ENCODE results near the gene SPATA9. TPM values are rescaled to one million over a fixed set of nuclear protein-coding genes. Genes with fewer than 3 reads are reported as not detected.

Gene SPATA9
- total RNA-seq, 2 donors from 2014 or later, result not detected

DNA sequence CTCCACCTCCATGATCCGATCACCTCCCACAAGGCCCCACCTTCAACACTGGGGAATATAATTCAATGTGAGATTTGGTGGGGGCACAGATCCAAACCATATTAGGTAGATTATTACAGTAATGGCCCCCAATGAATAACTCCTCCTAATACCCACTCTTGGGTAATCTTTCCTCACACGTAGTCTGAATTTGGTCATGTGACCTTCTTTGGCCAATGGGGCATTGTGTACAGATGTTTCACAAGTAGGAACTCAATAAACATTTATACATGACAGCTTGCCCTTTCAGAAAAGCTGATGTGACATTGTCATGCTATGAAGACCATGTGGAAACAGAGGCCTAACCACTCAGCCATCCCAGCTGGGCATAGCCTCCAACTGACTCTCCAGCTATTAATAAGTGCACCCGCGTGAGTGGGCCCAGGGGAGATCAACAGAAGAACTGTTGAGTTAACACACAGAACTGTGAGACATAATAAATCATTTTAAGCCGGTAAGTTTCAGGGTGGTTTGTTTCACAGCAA, 52.3 kb downstream of the SPATA9 start:
- H3K9me3 Mint-ChIP-seq, result peaks cover 14% of the 10 kb centered on the region
- no peaks in the 10 kb centered on the region for H3K36me3 Mint-ChIP-seq (ENCODE audit: low read depth)
- no peak overlapping the region for H3K27ac Mint-ChIP-seq
- peak overlapping the region; percentile 6 for H3K4me3 Mint-ChIP-seq
- H3K27me3 Mint-ChIP-seq, result no peaks in the 10 kb centered on the region
- H3K4me1 Mint-ChIP-seq, result peaks cover 20% of the 10 kb centered on the region
- ATAC-seq (replicated peaks), result no peak

- no peak for ATAC-seq (replicated peaks)
- Mint-ChIP-seq H3K4me3 (no peak overlapping the region), H3K4me1 (peaks cover 28% of the 10 kb centered on the region), H3K9me3 (peaks cover 21% of the 10 kb centered on the region), H3K36me3 (ENCODE audit: low read depth) (no peaks in the 10 kb centered on the region), H3K27me3 (no peaks in the 10 kb centered on the region), H3K27ac (no peak overlapping the region)
These were observed 53.9 kb downstream of the SPATA9 start for GRCh38 chr5:95628933-95629332.

DNA sequence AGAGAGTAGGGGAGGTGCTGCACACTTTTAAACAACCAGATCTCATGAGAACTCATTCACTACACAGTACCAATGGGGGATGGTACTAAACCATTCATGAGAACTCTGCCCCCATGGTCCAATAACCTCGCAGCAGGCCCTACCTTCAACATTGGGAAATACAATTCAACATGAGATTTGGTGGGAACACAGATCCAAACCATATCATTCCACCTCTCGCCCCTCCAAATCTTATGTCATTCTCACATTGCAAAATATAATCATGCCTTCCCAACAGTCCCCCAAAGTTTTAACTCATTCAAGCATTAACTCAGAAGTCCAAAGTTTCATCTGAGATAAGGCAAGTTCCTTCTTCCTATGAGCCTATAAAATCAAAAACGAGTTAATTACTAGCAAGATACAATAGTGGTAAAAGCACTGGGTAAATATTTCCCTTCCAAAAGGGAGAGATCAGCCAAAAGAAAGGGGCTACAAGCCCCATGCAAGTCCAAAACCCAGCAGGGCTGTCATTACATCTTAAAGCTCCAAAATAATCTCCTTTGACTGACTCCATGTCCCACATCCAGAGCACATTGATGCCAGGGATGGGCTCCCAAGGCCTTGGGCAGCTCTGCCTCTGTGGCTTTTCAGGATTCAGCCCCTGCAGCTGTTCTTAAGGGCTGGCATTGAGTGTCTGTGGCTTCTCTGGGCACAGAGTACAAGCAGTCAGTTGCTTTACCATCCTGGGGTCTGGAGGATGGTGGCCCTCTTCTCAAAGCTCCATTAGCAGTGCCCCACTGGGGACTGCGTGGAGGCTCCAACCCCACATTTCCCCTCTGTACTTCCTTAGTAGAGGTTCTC, 54.6 kb downstream of the SPATA9 start:
- Mint-ChIP-seq H3K27me3 (no peaks in the 10 kb centered on the region), H3K27ac (no peak overlapping the region), H3K4me3 (no peak overlapping the region), H3K36me3 (ENCODE audit: low read depth) (no peaks in the 10 kb centered on the region), H3K4me1 (peaks cover 34% of the 10 kb centered on the region), H3K9me3 (peaks cover 21% of the 10 kb centered on the region)
- no peak for ATAC-seq (replicated peaks)

DNA sequence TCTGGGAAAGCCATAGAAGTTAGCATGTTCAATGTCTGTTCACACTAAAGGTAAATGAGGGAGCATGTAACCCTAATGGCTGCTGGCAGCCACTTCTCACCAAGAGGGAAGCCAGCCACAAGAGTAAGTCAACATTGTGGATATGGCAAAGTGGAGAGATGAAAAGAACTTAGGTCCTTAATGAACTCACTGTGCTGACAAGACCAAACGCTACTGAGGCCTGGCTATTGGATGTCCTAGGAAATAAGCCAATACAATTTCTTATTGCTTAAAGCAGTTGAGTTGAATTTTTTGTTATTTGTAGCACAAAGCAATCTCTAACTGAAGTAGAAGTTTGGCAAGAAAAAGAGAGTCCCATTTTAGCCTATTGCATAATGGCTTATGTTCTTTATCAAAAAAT, 56.1 kb downstream of the SPATA9 start:
- Mint-ChIP-seq H3K36me3 (ENCODE audit: low read depth) (no peaks in the 10 kb centered on the region), H3K9me3 (peaks cover 15% of the 10 kb centered on the region), H3K4me3 (no peak overlapping the region), H3K27ac (no peak overlapping the region), H3K4me1 (peaks cover 35% of the 10 kb centered on the region), H3K27me3 (no peaks in the 10 kb centered on the region)
- no peak for ATAC-seq (replicated peaks)

GRCh38 chr5:95624368-95624767, 58.4 kb downstream of the SPATA9 start:
- no peak for ATAC-seq (replicated peaks)
- peak overlapping the region; percentile 18 for H3K4me3 Mint-ChIP-seq
- no peaks in the 10 kb centered on the region for H3K36me3 Mint-ChIP-seq (ENCODE audit: low read depth)
- H3K27ac Mint-ChIP-seq, result peak overlapping the region; percentile 49
- H3K27me3 Mint-ChIP-seq, result no peaks in the 10 kb centered on the region
- peaks cover 8% of the 10 kb centered on the region for H3K9me3 Mint-ChIP-seq
- H3K4me1 Mint-ChIP-seq, result peaks cover 26% of the 10 kb centered on the region

DNA sequence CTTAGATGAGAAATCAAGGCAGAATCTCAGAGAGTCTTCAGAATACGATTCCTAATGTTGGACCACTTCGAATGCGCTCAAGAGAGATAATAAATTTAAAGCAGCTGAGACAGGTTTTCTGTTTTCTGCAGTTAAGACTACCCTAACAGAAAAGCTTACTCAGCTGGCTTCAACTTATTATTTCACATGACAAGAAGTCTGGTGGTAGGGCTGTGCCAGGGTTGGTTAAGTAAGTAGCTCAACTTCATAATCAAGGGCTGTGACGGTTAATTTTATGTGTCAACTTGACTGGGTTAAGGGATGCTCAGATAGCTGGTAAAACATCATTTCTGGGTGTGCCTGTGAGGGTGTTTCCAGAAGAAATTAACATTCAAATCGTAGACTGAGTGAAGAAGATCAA, 59.1 kb downstream of the SPATA9 start:
- ATAC-seq (replicated peaks), result no peak
- H3K4me1 Mint-ChIP-seq, result peaks cover 29% of the 10 kb centered on the region
- peak overlapping the region; percentile 49 for H3K27ac Mint-ChIP-seq
- H3K27me3 Mint-ChIP-seq, result no peaks in the 10 kb centered on the region
- peaks cover 8% of the 10 kb centered on the region for H3K9me3 Mint-ChIP-seq
- H3K4me3 Mint-ChIP-seq, result peak overlapping the region; percentile 18
- no peaks in the 10 kb centered on the region for H3K36me3 Mint-ChIP-seq (ENCODE audit: low read depth)

- H3K36me3 Mint-ChIP-seq (ENCODE audit: low read depth), result no peaks in the 10 kb centered on the region
- peaks cover 8% of the 10 kb centered on the region for H3K9me3 Mint-ChIP-seq
- H3K4me3 Mint-ChIP-seq, result peak overlapping the region; percentile 85
- no peaks in the 10 kb centered on the region for H3K27me3 Mint-ChIP-seq
- peaks cover 39% of the 10 kb centered on the region for H3K4me1 Mint-ChIP-seq
- ATAC-seq (replicated peaks), result no peak
- peak overlapping the region; percentile 84 for H3K27ac Mint-ChIP-seq
These were observed 60.8 kb downstream of the SPATA9 start for GRCh38 chr5:95621839-95622629.

DNA sequence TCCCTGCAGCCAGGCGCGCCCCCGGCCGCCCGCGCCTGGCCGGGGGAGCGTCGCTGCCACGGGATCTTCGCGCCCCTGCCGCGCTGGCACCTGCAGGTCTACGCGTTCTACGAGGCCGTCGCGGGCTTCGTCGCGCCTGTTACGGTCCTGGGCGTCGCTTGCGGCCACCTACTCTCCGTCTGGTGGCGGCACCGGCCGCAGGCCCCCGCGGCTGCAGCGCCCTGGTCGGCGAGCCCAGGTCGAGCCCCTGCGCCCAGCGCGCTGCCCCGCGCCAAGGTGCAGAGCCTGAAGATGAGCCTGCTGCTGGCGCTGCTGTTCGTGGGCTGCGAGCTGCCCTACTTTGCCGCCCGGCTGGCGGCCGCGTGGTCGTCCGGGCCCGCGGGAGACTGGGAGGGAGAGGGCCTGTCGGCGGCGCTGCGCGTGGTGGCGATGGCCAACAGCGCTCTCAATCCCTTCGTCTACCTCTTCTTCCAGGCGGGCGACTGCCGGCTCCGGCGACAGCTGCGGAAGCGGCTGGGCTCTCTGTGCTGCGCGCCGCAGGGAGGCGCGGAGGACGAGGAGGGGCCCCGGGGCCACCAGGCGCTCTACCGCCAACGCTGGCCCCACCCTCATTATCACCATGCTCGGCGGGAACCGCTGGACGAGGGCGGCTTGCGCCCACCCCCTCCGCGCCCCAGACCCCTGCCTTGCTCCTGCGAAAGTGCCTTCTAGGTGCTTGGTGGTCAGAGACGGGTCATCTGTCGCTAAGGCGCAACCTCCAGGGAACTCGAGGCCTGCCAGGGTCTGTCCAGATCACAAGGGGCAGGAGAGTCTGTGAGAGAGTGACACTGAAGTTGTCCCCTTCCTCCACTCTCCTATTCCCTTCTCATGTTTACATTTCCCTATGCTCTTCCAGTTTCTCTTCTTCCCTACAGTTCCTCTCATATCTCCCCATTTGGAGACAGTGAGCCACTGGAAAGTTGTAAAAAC, 61.6 kb downstream of the SPATA9 start:
- no peaks in the 10 kb centered on the region for H3K36me3 Mint-ChIP-seq (ENCODE audit: low read depth)
- H3K4me1 Mint-ChIP-seq, result peaks cover 41% of the 10 kb centered on the region

GRCh38 chr5:95620030-95620869, 62.5 kb downstream of the SPATA9 start, which contains the start of gene GPR150:
Gene GPR150, plus strand, starts transcription at chr5:95620087. Its CDS starts 189 bp downstream, at chr5:95620276.
- H3K27ac Mint-ChIP-seq, result peak within 1 kb of the TSS; percentile 83
- H3K27me3 Mint-ChIP-seq, result no peaks in the 10 kb centered on the region
- peaks cover 2% of the 10 kb centered on the region for H3K36me3 Mint-ChIP-seq (ENCODE audit: low read depth)
- ATAC-seq (replicated peaks), result peak; percentile 75
- peak within 1 kb of the TSS; percentile 88 for H3K4me3 Mint-ChIP-seq
- H3K9me3 Mint-ChIP-seq, result peaks cover 8% of the 10 kb centered on the region
- H3K4me1 Mint-ChIP-seq, result peaks cover 43% of the 10 kb centered on the region

More for the DNA sequence above, 61.6 kb downstream of the SPATA9 start:
- Mint-ChIP-seq H3K27me3 (no peaks in the 10 kb centered on the region), H3K9me3 (peaks cover 8% of the 10 kb centered on the region), H3K27ac (peak overlapping the region; percentile 84), H3K4me3 (peak overlapping the region; percentile 85)
- peak; percentile 66 for ATAC-seq (replicated peaks)

DNA sequence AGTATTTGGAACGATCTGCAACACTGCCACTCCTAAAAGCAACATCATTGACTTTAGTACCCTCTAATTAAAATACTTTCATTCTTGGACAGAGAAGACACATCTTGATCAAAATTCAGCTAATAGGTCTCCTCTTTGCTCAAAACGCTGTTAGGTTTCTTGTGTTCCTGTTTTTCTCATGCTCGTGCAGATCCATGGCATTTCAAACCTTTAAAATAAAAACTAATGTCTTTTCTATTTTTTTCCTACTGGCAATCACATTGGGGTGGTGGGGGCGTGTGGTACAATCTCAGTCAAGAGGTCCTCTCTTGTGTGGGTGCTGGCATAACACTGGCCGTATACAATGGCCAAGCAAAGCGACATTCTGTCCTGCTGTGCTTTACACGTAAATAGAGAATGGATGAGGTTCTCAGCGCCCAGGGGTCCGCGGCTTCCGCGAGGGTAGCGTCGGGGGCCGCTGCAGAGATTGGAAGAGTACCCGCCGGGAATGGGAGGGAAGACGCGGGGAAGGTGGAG, 63.2 kb downstream of the SPATA9 start:
- Mint-ChIP-seq H3K4me3 (peak overlapping the region; percentile 88), H3K4me1 (peaks cover 47% of the 10 kb centered on the region), H3K9me3 (peaks cover 6% of the 10 kb centered on the region), H3K36me3 (ENCODE audit: low read depth) (peaks cover 9% of the 10 kb centered on the region), H3K27me3 (no peaks in the 10 kb centered on the region), H3K27ac (peak overlapping the region; percentile 83)
- ATAC-seq (replicated peaks), result no peak

- Mint-ChIP-seq H3K36me3 (ENCODE audit: low read depth) (peaks cover 13% of the 10 kb centered on the region), H3K4me3 (peak overlapping the region; percentile 88), H3K4me1 (peaks cover 43% of the 10 kb centered on the region), H3K9me3 (peaks cover 1% of the 10 kb centered on the region), H3K27me3 (no peaks in the 10 kb centered on the region), H3K27ac (peak overlapping the region; percentile 83)
- ATAC-seq (replicated peaks), result no peak
These were observed 63.7 kb downstream of the SPATA9 start for GRCh38 chr5:95619096-95619495.

GRCh38 chr5:95617057-95617456, 65.7 kb downstream of the SPATA9 start:
- Mint-ChIP-seq H3K9me3 (peaks cover 6% of the 10 kb centered on the region), H3K4me1 (peaks cover 28% of the 10 kb centered on the region), H3K27ac (peak overlapping the region; percentile 41), H3K4me3 (peak overlapping the region; percentile 36), H3K27me3 (no peaks in the 10 kb centered on the region), H3K36me3 (ENCODE audit: low read depth) (peaks cover 29% of the 10 kb centered on the region)
- no peak for ATAC-seq (replicated peaks)

- H3K36me3 Mint-ChIP-seq (ENCODE audit: low read depth), result peaks cover 29% of the 10 kb centered on the region
- peak; percentile 58 for ATAC-seq (replicated peaks)
- peak overlapping the region; percentile 57 for H3K4me3 Mint-ChIP-seq
- H3K9me3 Mint-ChIP-seq, result peaks cover 6% of the 10 kb centered on the region
- H3K4me1 Mint-ChIP-seq, result peaks cover 23% of the 10 kb centered on the region
- H3K27me3 Mint-ChIP-seq, result no peaks in the 10 kb centered on the region
- H3K27ac Mint-ChIP-seq, result peak overlapping the region; percentile 30
These were observed 67.7 kb downstream of the SPATA9 start for GRCh38 chr5:95615164-95615467.

Data from activated T-helper 17 cell treated with anti-CD3 and anti-CD28 coated beads, Interleukin-2, amount 50 U/mL, for 72 hours (primary cell).